WTC11 (cell line): ENCODE results near the gene HPN. TPM values are rescaled to one million over a fixed set of nuclear protein-coding genes. Genes with fewer than 3 reads are reported as not detected.

Experiments
- CREM ChIP-seq: sonication (generic); formaldehyde crosslinking; IDR thresholded peaks from 2 replicates; pipeline ENCODE4 v1.8.1; 2022; ENCODE audit warnings: mild to moderate bottlenecking, missing genetic modification reagents, moderate library complexity
- CTCF ChIP-seq: fragments of 200-600 bp; IDR thresholded peaks from 2 replicates; pipeline ENCODE4 v1.8.0; 2022; ENCODE audit warnings: antibody characterized with exemption
- E2F1 ChIP-seq: sonication (generic); formaldehyde crosslinking; IDR thresholded peaks from 2 replicates; pipeline ENCODE4 v1.8.0; 2022; ENCODE audit warnings: mild to moderate bottlenecking, missing genetic modification reagents
- ERG ChIP-seq: fragments of 250-450 bp; sonication (Bioruptor Pico); IDR thresholded peaks from 2 replicates; pipeline ENCODE4 v1.8.0; 2021; ENCODE audit warnings: mild to moderate bottlenecking
- ESRRA ChIP-seq: sonication (generic); formaldehyde crosslinking; IDR thresholded peaks from 2 replicates; pipeline ENCODE4 v1.8.1; 2022; ENCODE audit warnings: mild to moderate bottlenecking, missing genetic modification reagents, borderline replicate concordance
- GABPB1 ChIP-seq: sonication (generic); formaldehyde crosslinking; IDR thresholded peaks from 2 replicates; pipeline ENCODE4 v1.8.1; 2023; ENCODE audit warnings: mild to moderate bottlenecking, missing genetic modification reagents
- MAX ChIP-seq: sonication (generic); formaldehyde crosslinking; IDR thresholded peaks from 2 replicates; pipeline ENCODE4 v1.8.0; 2022; ENCODE audit warnings: mild to moderate bottlenecking, missing genetic modification reagents
- MYBL2 ChIP-seq: sonication (generic); formaldehyde crosslinking; IDR thresholded peaks from 2 replicates; pipeline ENCODE4 v1.8.1; 2023; ENCODE audit warnings: mild to moderate bottlenecking, moderate library complexity, missing genetic modification reagents
- NFYB ChIP-seq: sonication (generic); formaldehyde crosslinking; conservative IDR thresholded peaks from 2 replicates; pipeline ENCODE4 v1.8.0; 2022; ENCODE audit warnings: low read depth, missing genetic modification reagents
- TEAD1 ChIP-seq: sonication (generic); formaldehyde crosslinking; IDR thresholded peaks from 2 replicates; pipeline ENCODE4 v1.8.0; 2022; ENCODE audit warnings: mild to moderate bottlenecking, missing genetic modification reagents
- ZNF219 ChIP-seq: sonication (generic); formaldehyde crosslinking; IDR thresholded peaks from 2 replicates; pipeline ENCODE4 v1.8.0; 2023; ENCODE audit warnings: missing genetic modification reagents, mild to moderate bottlenecking, borderline replicate concordance
- ZNF232 ChIP-seq: sonication (generic); formaldehyde crosslinking; IDR thresholded peaks from 2 replicates; pipeline ENCODE4 v1.8.0; 2022; ENCODE audit warnings: mild to moderate bottlenecking, missing genetic modification reagents
- ZNF396 ChIP-seq: fragments of 250-450 bp; sonication (Bioruptor Pico); IDR thresholded peaks from 2 replicates; pipeline ENCODE4 v1.8.0; 2021; ENCODE audit warnings: mild to moderate bottlenecking, moderate library complexity, borderline replicate concordance
- ZNF423 ChIP-seq: fragments of 250-450 bp; sonication (Bioruptor Pico); IDR thresholded peaks from 2 replicates; pipeline ENCODE4 v2.1.2; 2022; ENCODE audit warnings: mild to moderate bottlenecking, moderate library complexity
- total RNA-seq: library from RNA; stranded (reverse); gene quantifications from 3 replicates; pipeline ENCODE4 v1.2.3, GENCODE V29; 2021
- TF ChIP-seq, protein P1 (sequence below): sonication (generic); formaldehyde crosslinking; IDR thresholded peaks from 2 replicates; pipeline ENCODE4 v1.8.0; 2023; ENCODE audit warnings: missing genetic modification reagents, mild to moderate bottlenecking, borderline replicate concordance
- TF ChIP-seq, protein P2 (sequence below): fragments of 250-450 bp; sonication (Bioruptor Pico); conservative IDR thresholded peaks from 2 replicates; pipeline ENCODE4 v1.9.0; 2021; ENCODE audit warnings: mild to moderate bottlenecking

Gene HPN
- total RNA-seq, 1 experiment from 2014 or later = 20.8 TPM

DNA sequence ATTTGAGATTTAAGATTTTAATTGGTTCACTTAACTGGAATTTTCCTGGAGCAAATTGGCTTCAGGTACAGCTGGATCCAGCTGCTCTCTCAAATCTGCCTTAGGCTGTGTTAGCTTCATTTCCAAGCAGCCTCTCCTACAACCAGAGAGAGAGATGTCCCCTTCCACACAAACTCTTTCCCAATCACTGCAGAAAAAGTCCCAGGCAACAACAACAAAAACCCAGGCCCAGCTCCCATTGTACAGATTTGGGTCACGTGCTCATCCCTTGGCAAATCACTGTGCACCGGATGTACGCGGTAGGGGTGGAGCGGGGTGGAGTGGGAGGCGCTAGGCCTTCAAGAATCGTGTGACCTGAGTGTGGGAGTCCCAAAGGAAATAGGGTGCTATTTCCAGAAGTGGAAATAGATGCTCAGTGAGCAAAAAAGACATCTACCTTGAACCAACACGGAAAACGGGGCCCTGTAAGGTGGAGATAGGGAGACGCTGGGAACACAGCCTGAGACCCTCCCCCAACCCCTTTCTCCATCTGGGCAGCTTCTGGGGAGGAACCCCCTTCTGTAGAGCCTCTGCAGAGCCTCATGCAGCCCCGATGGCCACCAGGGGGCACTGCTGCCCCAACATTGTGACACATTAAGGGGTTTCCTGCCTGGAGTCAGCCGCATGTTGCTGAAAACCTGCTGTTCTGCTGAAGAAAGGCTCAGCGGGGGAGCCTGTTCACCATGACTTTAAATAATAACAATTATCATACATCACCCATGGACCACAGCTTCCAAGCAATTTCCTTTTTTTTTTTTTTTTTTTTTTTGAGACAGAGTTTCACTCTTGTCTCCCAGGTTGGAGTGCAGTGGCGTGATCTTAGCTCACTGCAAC lies 25.4 kb downstream of the HPN start (continued):
- TF ChIP-seq ERG (CRISPR knock-in tag) (no peak), MAX (CRISPR knock-in tag) (peak; percentile 64; the same call in 1 of the 2 replicates), CTCF (peak; percentile 92), ZNF219 (CRISPR knock-in tag) (no peak), ZNF423 (CRISPR knock-in tag) (0 out of 2 replicates have a peak, but pooled peaks have one; percentile 26), GABPB1 (CRISPR knock-in tag) (peak; percentile 41; the same call in 1 of the 2 replicates), MYBL2 (CRISPR knock-in tag) (no peak), ESRRA (CRISPR knock-in tag) (no peak), TEAD1 (CRISPR knock-in tag) (0 out of 2 replicates have a peak, but pooled peaks have one; percentile 29), CREM (CRISPR knock-in tag) (0 out of 2 replicates have a peak, but pooled peaks have one; percentile 65), E2F1 (CRISPR knock-in tag) (no peak), NFYB (CRISPR knock-in tag) (peak; percentile 54; the same call in 1 of the 2 replicates), ZNF396 (CRISPR knock-in tag) (no peak), ZNF232 (no peak)
- TF ChIP-seq, protein P1, sequence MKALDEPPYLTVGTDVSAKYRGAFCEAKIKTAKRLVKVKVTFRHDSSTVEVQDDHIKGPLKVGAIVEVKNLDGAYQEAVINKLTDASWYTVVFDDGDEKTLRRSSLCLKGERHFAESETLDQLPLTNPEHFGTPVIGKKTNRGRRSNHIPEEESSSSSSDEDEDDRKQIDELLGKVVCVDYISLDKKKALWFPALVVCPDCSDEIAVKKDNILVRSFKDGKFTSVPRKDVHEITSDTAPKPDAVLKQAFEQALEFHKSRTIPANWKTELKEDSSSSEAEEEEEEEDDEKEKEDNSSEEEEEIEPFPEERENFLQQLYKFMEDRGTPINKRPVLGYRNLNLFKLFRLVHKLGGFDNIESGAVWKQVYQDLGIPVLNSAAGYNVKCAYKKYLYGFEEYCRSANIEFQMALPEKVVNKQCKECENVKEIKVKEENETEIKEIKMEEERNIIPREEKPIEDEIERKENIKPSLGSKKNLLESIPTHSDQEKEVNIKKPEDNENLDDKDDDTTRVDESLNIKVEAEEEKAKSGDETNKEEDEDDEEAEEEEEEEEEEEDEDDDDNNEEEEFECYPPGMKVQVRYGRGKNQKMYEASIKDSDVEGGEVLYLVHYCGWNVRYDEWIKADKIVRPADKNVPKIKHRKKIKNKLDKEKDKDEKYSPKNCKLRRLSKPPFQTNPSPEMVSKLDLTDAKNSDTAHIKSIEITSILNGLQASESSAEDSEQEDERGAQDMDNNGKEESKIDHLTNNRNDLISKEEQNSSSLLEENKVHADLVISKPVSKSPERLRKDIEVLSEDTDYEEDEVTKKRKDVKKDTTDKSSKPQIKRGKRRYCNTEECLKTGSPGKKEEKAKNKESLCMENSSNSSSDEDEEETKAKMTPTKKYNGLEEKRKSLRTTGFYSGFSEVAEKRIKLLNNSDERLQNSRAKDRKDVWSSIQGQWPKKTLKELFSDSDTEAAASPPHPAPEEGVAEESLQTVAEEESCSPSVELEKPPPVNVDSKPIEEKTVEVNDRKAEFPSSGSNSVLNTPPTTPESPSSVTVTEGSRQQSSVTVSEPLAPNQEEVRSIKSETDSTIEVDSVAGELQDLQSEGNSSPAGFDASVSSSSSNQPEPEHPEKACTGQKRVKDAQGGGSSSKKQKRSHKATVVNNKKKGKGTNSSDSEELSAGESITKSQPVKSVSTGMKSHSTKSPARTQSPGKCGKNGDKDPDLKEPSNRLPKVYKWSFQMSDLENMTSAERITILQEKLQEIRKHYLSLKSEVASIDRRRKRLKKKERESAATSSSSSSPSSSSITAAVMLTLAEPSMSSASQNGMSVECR (CRISPR knock-in tag) = peak; percentile 47; the same call in 1 of the 2 replicates
- TF ChIP-seq, protein P2, sequence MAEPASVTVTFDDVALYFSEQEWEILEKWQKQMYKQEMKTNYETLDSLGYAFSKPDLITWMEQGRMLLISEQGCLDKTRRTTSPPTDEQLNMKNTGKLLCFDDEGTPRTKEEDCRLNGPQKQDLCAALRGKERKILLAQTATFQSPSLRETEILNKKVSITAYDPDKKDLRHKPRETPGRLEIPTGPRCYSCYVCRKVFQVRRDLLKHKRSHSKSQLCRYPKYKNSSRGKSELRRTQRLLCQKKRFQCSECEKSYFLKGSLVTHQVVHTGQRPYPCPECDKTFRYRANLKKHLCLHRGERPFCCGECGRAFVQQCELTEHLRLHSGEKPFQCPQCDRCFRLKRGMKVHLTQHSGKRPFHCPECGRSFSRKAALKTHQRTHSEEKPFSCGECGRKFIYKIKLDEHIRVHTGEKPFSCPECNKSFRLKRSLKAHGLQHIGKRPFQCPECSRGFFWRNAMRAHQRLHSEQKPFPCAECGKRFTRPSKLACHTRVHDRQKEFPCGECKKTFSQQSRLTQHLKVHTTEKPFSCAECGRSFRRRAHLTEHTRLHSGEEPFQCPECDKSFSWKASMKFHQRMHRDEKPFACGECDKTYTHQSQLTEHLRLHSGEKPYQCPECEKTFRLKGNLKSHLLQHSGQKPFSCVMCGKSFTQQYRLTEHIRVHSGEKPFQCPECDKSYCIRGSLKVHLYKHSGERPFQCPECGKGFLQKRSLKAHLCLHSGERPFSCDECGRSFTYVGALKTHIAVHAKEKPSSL (CRISPR knock-in tag) = no peak
